GM12891 (cell line): ENCODE measurements around the gene TFIP11.

Source experiments
- POLR2A ChIP-seq: IDR thresholded peaks from 2 replicates; pipeline ENCODE4 v1.6.1; 2011; ENCODE audit warnings: low read depth, low read length, control low read depth
- POLR2AphosphoS5 ChIP-seq: IDR thresholded peaks from 2 replicates; pipeline ENCODE4 v1.6.1; 2011; ENCODE audit warnings: low read depth, low read length, control low read depth
- POU2F2 ChIP-seq: IDR thresholded peaks from 2 replicates; pipeline ENCODE4 v1.6.1; 2011; ENCODE audit warnings: low read depth, mild to moderate bottlenecking, control low read depth, low read length, moderate library complexity
- SPI1 ChIP-seq: IDR thresholded peaks from 2 replicates; pipeline ENCODE4 v1.6.1; 2011; ENCODE audit warnings: low read depth, low read length, control low read depth
- TAF1 ChIP-seq: IDR thresholded peaks from 2 replicates; pipeline ENCODE4 v1.6.1; 2011; ENCODE audit warnings: low read depth, low read length, control low read depth

DNA sequence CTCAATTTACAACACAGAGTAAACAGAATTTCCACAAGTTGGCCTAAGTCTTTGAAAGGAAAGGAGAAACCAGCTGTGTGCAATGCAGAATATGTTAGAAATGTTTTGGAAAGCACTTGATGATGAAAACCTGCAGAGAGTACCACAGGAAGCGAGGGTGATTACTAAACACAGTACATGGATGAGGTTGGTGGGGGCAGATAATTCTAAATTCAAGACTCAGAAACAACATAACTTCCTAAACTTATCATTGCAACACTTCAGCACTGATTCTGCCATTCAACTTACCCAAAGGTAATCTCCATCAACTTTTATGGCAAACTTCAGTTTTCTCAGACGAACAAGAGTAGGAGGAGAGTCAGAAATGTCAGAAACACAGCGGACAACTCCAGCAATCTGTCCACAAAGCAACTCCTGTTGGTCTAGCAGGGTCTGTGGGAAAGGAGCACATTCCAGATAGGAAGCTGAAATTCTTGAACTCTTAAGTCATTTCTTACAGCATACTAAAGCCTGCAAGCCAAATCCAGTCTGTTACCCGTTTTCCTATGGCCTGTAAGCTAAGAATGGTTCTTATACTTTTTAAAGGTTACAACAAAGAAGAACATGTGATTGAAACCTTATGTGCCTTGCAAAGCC is 35.5 kb downstream of the TFIP11 start:
- TF ChIP-seq POLR2AphosphoS5 = no peak
- no peak for TF ChIP-seq SPI1
- no peak for TF ChIP-seq POLR2A
- TF ChIP-seq TAF1 = no peak
- no peak for TF ChIP-seq POU2F2
